Coronary artery (tissue), 2 donors: Measurements from ENCODE around the gene CFAP251.
"Not testable (repeated sequence)": the region's sequence is repeated elsewhere in the genome, so short reads cannot be mapped to it uniquely, and the experiment has no call there.

Experiments
- DNase-seq: peaks from one replicate; pipeline ENCODE4 v3.0.0-alpha.2; 2017; ENCODE audit warnings: low spot score
- H3K27ac ChIP-seq, 2 donors: fragments of 200-600 bp; sonication (generic); one replicate each; pipeline ENCODE4 v1.5.1; 2016 to 2019
- H3K4me3 ChIP-seq: fragments of 200-600 bp; sonication (generic); 2 replicates; pipeline ENCODE4 v1.5.1; 2016; ENCODE audit warnings: mild to moderate bottlenecking, moderate library complexity
- TF ChIP-seq, protein P1 (sequence below): fragments of 200-600 bp; sonication (generic); IDR thresholded peaks from one replicate; pipeline ENCODE4 v1.5.1; 2019; ENCODE audit warnings: antibody characterized with exemption

The CFAP251 gene

DNA sequence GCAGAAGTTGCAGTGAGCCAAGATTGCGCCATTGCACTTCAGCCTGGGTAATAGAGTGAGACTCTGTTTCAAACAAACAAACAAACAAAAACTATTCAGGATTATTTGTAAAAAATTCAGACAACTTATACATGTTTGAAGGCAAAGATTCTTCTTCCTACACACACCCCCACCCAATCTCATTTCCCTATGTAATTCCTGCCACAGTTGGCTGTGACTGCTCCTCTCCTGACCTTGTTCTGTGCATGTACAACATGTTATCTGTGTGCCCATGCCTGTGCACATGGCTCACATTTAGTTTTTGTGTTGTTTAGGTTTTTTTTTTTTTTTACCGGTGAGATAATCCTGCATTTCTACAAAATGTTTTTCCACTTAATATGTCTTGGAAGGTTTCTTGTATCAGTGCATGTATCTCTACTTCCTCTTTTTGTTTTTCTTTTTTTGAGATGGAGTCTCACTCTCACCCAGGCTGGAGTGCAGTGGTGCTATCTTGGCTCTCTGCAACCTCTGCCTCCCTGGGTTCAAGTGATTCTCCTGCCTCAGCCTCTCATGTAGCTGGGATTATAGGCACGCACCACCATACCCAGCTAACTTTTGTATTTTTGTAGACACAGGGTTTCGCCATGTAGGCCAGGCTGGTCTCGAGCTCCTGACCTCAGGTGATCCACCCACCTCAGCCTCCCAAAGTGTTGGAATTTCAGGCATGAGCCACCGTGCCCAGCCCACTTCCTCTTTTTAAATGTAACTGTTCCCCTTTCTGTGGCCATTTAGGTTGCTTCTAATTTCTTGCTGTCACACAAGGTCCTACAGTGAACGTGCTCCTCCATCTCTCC lies 8.7 kb downstream of the CFAP251 start:
- Histone ChIP-seq H3K4me3 (no peak overlapping the region), H3K27ac (no peak overlapping the region)
- DNase-seq: no peak
- TF ChIP-seq, protein P1, sequence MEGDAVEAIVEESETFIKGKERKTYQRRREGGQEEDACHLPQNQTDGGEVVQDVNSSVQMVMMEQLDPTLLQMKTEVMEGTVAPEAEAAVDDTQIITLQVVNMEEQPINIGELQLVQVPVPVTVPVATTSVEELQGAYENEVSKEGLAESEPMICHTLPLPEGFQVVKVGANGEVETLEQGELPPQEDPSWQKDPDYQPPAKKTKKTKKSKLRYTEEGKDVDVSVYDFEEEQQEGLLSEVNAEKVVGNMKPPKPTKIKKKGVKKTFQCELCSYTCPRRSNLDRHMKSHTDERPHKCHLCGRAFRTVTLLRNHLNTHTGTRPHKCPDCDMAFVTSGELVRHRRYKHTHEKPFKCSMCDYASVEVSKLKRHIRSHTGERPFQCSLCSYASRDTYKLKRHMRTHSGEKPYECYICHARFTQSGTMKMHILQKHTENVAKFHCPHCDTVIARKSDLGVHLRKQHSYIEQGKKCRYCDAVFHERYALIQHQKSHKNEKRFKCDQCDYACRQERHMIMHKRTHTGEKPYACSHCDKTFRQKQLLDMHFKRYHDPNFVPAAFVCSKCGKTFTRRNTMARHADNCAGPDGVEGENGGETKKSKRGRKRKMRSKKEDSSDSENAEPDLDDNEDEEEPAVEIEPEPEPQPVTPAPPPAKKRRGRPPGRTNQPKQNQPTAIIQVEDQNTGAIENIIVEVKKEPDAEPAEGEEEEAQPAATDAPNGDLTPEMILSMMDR: no peak

DNA sequence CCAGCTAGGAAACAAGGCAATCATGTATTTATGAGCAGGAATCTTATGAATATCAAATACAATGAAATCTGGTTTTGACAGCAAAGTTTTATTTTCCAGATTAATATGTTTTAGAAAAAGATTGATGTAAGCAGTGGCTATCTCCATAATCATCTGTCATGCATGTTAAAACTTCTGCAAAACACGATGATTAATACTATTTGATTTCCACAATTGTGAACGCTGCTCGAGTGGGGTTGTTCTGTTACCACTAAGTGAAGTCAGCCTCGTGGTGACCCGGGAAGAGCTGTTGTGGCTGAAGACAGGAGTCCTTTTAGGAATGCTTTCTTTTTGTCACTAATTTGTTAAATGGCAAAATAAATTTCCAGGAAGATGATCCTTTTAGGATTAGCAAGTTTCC lies 9.4 kb downstream of the CFAP251 start:
- DNase-seq: no peak
- H3K4me3 ChIP-seq: no peak overlapping the region
- TF ChIP-seq, protein P1: no peak
- H3K27ac ChIP-seq: no peak overlapping the region

- DNase-seq, H3K27ac ChIP-seq, H3K4me3 ChIP-seq: not testable (repeated sequence)
Observed at GRCh38 chr12:121929545-121929944, 11.2 kb downstream of the CFAP251 start.

DNA sequence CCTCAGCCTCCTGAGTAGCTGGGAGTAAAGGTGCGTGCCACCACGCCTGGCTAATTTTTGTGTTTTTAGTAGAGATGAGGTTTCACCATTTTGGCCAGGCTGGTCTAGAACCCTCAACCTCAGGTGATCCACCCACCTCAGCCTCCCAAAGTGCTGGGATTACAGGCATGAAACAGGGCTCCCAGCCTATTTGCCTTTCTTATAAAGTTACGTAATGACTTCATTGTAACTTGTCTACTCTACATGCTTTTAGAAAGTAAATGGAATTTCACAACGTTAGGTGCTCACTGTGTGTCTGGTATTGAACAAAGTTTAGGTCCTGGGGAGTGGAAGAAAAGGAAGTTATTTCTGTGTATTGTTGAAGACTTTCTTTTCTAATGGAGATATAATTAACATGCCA lies 12.5 kb downstream of the CFAP251 start:
- DNase-seq: no peak
- Histone ChIP-seq H3K4me3 (no peak overlapping the region), H3K27ac (no peak overlapping the region)
- TF ChIP-seq, protein P1: no peak

DNA sequence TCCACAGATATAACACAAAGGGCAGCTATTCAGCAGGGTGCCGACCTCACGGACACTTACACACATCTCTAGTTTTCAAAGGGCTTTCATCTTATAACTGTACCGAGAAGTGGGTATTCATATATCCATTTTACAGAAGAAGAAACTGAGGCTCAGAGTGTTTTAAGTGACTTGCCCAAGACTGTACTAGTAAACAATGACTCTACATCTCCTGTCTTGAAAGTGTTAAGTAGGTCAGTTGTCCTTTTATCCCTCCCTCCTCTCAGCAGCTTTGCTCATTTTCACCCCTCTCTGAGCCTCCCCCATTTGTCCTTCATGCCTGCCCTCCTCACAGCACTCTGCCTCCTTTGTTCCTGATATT lies 13.8 kb downstream of the CFAP251 start:
- no peak overlapping the region for H3K27ac ChIP-seq
- no peak overlapping the region for H3K4me3 ChIP-seq
- no peak for DNase-seq
- TF ChIP-seq, protein P1: no peak

- DNase-seq: no peak
- Histone ChIP-seq H3K27ac (no peak overlapping the region), H3K4me3 (no peak overlapping the region)
- TF ChIP-seq, protein P1: no peak
Observed at GRCh38 chr12:121932914-121933521, 14.6 kb downstream of the CFAP251 start.

DNA sequence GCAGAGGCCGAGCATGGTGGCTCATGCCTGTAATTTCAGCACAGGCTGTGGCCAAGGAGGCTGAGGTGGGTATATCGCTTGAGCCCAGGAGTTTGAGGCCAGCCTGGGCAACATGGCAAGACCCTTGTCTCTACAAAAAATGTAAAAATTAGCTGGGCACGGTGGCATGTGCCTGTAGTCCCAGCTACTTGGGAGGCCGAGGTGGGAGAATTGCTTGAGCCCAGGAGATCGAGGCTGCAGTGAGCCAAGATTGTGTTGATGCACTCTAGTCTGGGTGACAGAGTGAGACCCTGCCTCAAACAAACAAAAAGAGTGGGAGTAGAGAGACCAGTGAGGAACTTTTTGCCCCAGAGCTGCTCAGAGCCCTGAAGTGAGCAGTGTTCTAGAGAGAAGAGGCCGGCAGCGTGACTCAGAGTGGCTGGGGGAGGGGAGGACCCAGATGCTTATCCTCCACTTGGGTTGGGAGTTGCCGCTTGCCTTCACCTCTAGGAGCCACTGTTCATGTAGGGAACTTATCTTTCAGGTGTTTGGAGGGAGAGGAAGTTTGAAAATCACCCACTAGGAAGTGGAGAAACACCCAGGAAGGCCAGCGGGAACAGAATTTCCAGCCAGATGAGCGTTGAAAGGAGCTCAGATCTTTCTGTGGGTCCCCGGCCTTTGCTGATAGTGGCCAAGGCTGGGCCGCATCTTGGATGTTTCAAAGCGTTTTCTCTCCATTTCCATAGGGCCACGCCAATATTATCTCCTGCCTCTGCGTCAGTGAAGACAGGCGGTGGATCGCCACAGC lies 15.3 kb downstream of the CFAP251 start:
- TF ChIP-seq, protein P1: no peak
- no peak for DNase-seq
- H3K27ac ChIP-seq: no peak overlapping the region
- no peak overlapping the region for H3K4me3 ChIP-seq
